ENCODE data around the gene VWC2.

VWC2 gene

DNA sequence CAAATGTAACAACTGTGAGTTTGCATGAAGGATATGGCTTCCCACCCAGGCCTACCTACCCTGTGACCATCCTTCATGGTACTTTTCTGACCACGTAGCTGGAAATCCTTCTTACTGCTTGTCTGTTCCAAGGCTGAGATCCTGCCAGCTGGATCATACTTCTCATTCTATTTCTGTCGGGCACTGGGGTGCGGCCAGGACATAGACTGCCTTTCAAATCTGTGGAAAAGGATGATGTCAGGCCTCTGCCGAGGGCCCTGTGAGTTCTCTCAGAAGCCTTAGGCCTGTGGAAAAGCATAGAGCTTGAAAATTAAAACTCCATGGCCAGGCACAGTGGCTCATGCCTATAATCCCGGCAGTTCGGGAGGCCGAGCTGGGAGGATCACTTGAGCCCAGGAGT lies 10.0 kb downstream of the VWC2 start:
- no peak for DNase-seq (ENCODE audit: low spot score)

DNA sequence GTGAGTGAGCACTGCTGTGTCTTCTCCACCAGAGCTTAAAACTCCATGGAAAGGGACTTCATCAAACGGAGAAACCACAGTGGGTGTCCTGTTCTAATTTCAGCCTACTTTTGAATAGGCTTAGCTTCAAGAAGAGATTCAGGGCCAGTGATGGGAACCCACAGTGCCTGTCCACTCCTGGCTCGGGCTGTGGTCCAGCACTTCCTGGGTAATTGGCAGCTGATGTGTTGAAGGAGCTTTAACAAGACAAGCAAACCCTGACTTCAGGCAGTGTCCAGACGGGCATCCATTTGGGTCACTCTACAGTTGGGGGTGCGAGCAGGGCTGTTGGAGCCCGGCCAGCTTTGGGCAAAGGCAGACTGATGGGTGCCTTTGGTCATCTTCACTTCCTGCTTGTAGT lies 14.5 kb downstream of the VWC2 start:
- no peak for DNase-seq (ENCODE audit: low spot score)

DNA sequence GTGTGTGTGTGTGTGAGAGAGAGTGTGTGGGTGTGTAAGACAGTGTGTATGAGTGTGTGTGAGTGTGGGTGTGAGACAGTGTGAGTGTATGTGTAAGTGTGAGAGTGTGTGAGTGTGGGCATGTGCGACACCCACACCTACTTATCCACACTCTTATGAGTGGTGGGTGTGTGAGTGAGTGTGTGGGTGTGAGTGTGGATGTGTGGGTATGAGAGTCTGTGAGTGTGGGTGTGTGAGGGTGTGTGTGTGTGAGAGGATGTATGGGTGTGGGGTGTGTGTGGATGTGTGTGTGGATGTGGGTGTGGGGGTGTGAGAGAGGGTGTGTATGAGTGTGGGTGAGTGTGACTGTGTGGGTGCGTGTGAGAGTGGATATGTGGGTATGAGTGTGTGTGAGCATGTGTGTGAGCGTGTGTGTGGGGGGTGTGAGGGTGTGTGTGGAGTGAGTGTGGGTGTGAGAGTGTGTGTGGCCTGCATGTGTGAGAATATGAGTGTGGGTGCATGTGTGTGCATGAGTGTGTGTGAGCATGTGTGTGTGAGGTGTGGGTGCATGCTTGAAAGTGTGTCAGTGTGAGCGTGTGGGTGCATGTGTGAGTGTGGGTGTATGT lies 15.1 kb downstream of the VWC2 start:
- no peak for DNase-seq (ENCODE audit: low spot score)

DNA sequence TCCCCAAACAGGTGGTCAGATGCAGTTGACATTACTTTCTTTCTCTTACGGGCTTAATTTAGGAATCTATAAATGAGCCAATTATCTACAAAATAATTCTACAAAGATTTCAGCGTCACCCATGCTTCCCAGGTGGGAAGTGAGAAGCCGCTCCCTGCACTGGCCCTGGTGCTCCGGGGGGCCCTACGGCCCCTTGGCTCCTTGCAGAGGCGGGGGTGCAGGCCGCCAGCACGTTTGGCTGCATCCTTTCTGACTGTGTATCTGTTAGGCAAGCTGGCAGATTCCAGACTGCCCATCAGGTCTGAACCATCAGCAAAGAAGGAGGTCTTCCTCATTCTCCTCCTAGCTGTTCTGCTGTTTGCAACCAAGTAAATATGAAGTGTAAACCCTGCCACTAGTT lies 16.3 kb downstream of the VWC2 start:
- DNase-seq (ENCODE audit: low spot score), result no peak

DNA sequence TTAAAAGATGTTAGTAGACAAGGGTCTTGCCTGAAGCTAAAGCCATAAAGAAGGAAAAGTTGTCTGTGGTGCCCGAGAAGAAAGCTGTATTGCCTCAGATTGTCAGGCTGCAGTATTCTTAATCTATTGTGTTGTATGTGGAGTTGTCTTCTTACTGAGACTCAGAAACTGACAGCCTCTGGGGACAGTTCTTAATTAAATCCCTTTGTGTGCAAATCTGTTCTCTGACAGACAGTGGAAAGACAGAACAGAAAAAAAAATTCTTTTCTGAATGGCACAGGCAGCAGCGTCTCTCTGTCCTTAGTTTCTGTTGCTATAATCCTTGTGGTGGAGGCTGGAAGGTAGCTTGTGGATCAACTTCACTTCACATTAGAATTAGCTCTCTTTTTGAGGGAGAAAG lies 16.8 kb downstream of the VWC2 start:
- DNase-seq (ENCODE audit: low spot score), result no peak

DNA sequence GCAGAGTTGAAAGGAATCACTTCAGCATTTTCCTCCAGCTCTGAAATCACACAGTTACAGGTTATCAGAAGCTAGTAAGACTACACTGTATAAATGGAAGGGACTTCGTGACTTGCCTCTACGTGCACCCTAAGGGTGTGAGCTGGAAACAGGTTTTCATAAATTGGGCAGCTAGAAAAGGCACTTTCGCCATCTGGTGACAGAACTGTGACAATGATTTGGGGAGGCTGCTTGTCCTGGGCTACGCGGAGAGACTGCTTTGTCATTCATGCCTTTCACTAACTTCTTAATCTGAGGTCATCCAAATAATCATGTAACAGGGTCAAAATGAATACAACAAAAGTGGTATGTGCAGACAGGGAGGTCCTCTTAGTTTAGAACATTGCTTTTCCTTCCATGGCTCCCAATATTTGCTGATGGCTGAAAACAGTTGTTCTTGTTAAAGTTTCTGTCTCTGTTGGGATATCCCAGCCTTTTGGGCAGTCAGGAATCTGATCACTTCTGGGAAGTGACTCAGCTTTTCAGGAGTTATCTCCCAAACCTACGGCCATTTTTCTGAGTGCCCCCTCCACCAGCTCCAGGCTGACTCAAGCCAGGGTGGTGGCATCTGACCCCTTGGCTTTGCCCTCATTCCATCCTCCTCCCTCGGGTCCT lies 17.8 kb downstream of the VWC2 start:
- peak; percentile 61 for DNase-seq (ENCODE audit: low spot score)

DNA sequence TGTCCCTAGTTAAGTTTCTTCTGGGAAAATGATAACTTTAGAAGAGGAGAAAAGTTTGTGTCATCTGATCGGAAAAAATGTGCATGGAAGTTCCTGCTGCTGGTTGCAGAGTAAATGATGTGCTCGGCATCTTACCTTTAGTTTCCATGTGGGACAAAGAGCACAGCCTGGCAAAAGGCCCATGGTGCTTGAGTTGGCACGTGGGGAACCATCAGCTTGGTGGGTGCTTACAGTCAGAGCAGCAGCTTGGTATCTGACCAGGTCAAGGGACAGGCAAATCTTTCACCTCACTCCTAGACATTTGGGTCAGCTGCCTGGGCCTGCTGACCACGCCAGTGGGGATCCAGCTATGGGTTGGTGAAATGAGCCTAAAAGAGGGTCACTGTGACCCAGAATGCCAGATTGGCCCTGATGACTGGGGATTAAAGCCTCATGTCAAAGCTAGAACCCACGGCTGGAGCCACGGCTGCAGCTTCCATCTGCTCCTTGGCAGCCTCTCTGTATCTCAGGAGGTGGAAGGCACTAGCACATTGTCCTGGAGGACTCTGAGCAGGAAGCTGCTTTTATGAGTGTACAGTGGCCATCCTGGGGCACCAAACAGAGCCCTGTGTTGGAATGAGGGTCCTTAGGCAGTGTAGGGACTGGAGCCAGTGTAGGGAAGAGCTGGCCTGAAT lies 24.7 kb downstream of the VWC2 start:
- DNase-seq (ENCODE audit: low spot score), result no peak

DNA sequence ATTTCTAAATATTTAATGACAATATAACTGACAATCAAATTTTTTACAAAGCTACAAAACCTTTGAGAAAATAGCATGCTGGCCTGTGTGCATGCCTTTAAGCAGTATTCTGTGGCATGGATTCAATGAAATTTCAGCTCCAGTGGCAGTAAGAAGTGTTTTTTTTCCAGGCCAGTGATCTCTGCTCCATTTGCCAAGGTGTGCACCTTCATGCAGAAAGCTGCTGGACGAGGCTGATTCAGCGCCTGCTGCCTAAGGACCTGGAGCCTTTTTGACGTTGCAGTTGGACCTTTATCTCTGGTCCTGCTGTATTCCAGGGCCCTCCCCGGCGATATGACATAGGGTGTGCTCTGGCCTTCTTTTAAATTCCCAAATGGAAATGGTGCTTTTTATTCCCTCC lies 26.6 kb downstream of the VWC2 start:
- DNase-seq (ENCODE audit: low spot score), result no peak

DNA sequence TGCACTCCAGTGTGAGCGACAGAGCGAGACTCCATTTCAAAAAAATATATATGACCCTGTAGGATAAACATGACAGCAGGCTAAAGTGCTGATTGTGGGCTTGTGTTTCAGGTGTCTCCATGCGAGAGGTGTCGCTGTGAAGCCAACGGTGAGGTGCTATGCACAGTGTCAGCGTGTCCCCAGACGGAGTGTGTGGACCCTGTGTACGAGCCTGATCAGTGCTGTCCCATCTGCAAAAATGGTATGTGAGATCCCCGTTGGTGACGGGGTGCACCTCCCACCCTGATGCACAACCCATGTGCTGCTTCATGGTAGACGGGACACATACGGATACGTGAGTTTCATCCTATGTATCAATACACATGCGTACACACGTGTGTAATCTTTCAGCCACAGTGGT lies 29.2 kb downstream of the VWC2 start:
- no peak for DNase-seq (ENCODE audit: low spot score)

DNA sequence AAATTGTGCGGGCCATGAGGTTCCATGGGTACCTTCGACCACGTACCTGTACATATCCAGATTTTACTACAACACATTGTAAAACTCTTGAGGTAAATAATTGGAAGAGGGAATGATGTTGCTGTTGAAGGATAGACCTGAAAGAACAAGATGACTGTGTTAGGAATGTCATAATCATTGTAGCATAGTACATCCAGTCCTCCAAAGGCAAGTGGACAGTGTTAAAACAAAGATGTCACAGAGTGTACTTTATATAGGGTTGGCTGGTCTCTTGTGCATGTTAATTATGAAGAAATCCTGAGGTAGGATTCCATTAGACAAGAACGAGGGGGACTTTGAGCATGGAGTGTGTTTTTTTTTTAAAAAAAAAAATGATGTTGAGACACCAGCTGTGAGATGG lies 30.4 kb downstream of the VWC2 start:
- DNase-seq (ENCODE audit: low spot score), result no peak

DNA sequence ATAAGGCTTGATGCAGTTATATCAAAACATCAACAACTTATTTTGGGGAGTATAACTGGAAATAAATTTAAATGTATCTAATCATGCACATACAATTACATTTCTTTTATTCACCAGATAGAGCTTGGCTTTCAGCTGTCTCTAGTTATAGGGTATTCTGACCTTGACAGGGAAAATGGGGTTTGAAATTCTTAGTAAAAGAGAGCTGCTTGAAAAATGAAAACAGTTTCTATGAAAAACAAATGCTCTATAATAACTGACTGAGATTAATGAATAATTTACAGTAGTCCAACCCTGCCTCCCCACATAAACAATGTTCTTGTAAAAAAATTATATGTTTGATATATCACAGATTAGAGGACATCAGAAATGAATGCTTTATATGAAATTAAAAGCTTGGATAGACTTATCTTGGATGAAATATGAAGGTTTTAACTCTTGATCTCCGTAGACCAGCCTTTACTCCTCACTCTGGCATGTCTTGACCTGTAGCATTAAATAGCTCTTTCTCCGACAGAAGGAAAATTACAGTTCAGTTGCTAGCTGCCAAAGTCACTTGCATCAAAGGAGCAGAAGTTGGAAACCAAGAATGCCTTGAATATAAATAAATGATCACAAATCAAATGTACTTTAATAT lies 32.1 kb downstream of the VWC2 start:
- no peak for DNase-seq (ENCODE audit: low spot score)

DNA sequence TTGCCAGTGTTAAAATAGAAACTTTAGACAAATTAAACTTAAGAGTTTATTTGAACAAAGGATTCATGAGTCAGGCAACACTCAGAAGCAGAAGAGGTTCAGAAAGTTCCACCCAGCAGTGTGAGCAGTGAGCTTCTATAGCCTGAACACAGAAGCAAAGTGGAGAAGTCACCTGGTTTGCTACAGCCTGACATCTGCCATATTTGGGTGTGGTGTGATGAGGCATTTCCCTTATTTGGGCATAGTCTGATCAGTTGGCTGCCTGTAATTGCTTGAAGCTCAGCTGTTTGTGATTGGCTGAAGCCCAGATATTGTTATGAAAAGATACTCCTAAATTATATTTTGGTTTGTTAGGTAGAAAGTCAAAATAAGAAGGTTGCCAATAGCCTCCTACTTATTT lies 39.1 kb downstream of the VWC2 start:
- no peak for DNase-seq (ENCODE audit: low spot score)

DNA sequence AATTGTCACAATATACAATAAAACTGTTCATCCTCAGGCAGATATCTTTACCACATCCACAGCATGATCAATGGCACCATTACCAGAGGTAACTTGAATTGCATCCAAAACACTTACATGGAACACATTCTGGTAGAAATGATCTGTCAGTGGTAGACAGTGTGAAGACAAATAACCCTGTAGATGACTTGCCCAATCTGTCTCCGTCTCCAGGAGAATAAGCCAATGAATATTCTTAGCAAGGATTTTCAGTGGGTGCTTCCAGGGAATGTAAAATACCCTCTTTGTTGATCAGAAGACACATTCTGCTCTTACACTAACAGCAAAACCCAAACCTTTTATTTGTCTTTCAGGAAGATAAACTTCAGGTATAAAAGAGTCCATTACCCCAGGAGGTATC lies 43.8 kb downstream of the VWC2 start:
- DNase-seq (ENCODE audit: low spot score), result no peak

DNA sequence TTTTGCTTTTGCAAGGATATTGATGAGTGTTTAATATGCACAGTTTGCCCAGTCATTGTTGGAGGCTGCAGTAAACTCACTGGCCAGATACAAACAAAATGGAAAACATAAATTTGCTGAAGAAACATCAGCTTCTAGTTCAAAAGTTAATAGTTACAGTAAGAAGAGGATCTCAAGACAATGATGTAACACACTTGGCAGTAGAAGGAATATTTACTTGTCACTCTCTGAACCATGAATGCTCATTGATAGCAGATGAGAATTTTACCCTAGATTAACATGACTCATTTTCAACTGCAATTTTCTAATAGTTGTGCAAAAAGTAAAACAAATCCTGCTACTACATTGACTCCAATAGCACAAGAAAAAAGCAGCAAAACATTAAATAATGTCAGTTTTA lies 47.7 kb downstream of the VWC2 start:
- no peak for DNase-seq (ENCODE audit: low spot score)

DNA sequence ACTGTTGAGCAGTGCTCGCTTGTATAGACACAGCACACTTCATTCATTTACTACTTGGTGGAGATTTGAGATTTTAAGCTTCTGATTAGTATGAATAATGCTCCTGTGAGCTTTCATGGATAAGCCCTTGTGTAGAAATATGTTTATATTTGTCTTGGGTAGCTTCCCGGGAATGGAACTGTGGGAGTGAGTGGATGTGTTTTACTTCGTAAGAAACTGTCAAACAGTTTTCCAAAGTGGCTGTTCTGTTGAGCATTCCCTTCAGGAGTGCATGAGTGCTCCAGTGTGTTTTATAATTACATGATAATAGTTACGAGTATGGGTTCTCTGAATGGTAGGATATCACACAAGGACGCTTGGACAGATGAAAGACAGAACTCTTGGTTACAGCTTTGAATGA lies 49.4 kb downstream of the VWC2 start:
- no peak for DNase-seq (ENCODE audit: low spot score)

DNA sequence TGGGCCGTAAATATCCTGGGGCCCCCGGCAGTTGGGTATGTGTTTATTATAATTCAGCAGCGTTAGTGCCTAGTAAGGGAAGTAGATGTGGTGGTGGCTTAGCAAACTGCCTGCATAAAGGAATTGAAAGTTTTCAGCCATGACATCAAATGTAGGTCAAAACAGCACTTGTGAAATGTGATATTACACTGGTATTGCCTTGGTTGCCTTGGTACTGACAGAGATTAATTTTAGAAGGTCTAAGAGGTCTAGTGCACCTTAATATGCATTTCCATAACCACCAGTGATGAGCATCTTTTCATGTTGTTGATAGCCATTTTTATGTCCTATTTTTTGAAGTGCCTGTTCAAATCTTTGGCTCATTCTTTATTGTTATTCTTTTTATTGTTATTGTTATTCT lies 50.1 kb downstream of the VWC2 start:
- no peak for DNase-seq (ENCODE audit: low spot score)

DNA sequence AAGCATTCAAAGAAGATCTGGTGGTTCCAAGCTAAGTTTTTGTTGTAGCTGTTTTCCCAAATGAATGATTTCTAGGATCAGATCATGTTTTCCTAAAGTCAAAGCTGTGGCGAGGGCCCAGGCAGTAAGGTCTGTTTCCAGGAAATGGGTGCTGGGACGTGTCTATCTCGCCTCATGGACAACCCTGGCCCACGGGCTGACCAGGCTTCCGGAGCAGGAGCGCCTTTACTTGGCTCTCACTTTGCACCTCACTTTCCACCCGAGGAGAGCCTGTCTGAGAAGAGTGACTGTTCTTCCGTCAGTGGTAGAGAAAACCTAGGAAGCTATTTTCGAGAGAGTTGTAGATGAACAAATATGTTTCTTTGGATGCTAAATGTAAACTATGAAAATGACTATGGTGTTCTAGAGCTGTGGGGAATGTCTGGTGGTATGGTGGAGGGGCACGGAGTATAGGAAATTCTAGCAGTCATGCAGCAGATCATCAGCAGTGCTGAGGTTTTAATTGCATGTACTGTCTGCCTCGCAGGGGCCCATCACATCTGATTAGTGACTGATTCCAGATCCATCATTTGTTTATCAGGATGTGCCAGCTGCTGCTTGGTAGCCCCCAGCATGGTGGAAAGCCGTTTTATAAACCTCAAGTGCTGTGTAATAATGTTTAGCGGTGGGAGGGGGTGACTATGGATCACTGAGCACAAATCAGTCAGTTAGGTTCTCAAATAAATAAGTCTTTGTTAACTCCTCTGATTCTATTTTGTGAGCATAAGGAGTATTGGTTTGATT lies 66.6 kb downstream of the VWC2 start:
- DNase-seq (ENCODE audit: low spot score), result no peak

DNA sequence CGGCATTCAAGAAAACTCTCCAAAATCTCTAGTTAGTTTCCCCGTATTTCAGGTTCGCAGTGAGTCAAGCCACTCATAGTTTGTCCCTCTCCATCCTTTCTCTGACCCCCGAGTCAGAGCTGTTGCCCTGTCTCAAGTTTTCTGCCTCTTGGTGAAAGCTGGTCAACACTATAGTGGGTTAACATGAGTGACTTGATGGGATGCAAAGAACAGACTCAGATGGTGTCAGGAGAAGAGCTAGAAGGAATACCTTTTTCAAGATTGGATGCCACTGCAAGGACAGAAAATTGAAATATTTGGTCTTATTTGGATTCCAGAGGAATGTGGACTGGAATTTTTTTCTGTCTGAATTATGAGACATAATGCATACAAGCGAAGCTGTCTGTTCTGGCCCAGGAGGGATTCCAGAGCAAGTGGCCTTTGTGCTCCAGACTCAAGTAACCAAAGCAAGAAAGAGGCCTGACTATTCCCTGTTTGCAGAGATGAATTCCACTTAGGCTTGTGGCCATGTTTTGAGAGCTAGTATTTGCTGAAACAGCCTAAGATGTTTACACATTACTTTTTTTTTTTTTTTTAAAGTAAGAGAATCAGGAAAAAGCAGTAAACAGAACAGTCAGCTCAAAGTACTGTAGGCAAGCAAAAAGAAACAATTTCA lies 67.4 kb downstream of the VWC2 start:
- no peak for DNase-seq (ENCODE audit: low spot score)

DNA sequence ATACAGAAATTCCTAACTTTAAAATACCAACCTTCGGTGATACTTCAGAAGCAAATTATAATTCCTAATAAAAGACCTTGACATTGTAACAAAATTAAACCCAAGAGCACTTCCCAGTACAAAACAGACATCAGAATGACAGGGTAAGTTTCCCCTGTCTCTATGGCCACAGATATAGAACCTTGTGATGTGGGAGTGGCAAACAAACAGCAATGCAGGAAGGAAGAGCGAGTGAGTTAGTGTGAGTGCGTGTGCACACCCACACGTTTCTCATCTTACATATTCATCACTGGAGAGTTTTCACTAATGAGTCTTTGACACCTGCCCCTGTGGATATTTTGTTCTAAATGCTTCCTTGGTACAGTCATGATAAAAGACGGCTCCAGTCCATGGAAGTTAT lies 72.2 kb downstream of the VWC2 start:
- no peak for DNase-seq (ENCODE audit: low spot score)

DNA sequence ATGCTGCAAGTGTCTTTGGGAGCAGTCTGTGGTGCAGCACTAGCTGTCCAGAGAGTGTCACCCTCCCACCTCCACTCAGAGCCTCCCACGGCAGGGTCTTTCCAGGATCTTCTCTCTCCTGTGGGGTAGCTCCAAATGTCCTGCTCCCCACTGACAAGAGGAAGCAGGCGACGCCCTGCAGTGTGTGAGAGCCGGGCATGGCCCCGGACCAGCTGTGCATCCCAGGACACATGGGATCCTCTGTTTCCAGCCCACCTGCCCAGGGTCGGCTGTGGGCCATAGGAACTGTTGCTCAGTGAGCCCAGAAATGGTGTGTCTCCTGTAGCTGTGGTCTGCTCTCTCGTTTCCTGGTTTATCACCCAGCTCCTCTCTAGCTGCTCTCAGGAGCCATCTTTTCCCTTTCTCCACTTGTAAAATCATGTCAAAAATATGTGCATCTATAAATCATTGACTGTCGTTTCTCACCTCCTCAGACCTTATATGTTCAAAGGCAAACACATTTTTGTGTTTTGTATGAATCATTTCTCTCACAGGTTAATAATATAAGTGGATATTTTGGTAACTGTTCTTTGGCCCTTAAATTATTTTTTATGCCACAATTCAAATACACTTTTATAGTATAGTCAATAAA lies 74.9 kb downstream of the VWC2 start:
- DNase-seq (ENCODE audit: low spot score), result no peak

DNA sequence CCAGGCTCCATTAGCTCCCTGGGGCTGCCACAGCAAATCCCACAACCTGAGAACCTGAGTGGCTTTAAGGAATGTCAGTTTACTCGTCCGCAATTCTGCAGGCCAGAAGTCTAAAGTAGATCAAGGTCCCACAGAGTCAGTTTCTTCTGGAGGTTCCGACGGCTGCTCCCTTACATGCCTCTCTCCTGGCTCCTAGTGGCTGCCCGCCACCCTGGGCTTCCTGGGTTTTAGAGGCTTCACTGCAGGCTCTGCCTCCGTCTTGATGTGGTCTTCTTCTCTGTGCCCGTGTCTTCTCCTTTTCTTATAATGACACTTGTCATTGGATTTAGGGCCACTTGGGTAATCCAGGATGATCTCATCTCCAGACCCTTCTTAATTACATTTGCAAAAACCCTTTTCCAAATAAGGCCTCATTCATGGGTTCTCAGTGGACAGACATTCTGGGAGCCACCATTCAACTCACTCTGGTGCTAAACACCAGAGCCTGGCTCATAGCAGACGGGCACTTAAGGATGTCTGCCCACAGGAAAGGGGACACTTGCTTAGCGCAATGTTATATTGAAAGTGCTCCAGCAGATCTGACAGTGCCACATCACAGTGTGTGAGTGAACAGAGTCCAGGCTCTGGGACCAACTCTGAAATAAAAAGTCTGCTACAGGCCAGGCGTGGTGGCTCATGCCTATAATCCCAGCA lies 77.6 kb downstream of the VWC2 start:
- no peak for DNase-seq (ENCODE audit: low spot score)

Data from ecto neural progenitor cell (in vitro differentiated cells).